Measurements from ENCODE around the gene CLRN3. TPM values are rescaled to one million over a fixed set of nuclear protein-coding genes. Genes with fewer than 3 reads are reported as not detected.

The CLRN3 gene
- polyA plus RNA-seq, 3 donors: 18.4 to 22.8 (median 21.4) TPM

- no peak for DNase-seq (ENCODE audit: low read depth in 3 of 3, low spot score in 2 of 3)
Measured at GRCh38 chr10:127904311-127905000, 11.7 kb upstream of the CLRN3 start.

- no peak for DNase-seq (ENCODE audit: low read depth in 3 of 3, low spot score in 2 of 3)
Measured at GRCh38 chr10:127903789-127904188, 11.0 kb upstream of the CLRN3 start.

GRCh38 chr10:127899766-127900387 is 7.1 kb upstream of the CLRN3 start:
- DNase-seq (ENCODE audit: low read depth in 3 of 3, low spot score in 2 of 3): no peak

GRCh38 chr10:127897177-127897576 is 4.4 kb upstream of the CLRN3 start:
- DNase-seq (ENCODE audit: low read depth in 3 of 3, low spot score in 2 of 3): no peak

GRCh38 chr10:127896590-127896989 is 3.8 kb upstream of the CLRN3 start:
- no peak for DNase-seq (ENCODE audit: low read depth in 3 of 3, low spot score in 2 of 3)

- DNase-seq (ENCODE audit: low read depth in 3 of 3, low spot score in 2 of 3): no peak
Measured at GRCh38 chr10:127894146-127894545, 1.4 kb upstream of the CLRN3 start.

GRCh38 chr10:127890832-127891334 is 1.9 kb downstream of the CLRN3 start:
- DNase-seq (ENCODE audit: low read depth in 3 of 3, low spot score in 2 of 3): no peak

- no peak for DNase-seq (ENCODE audit: low read depth in 3 of 3, low spot score in 2 of 3)
Measured at GRCh38 chr10:127890216-127890615, 2.5 kb downstream of the CLRN3 start.

GRCh38 chr10:127889605-127890195 is 3.0 kb downstream of the CLRN3 start:
- DNase-seq (ENCODE audit: low read depth in 3 of 3, low spot score in 2 of 3): no peak

- DNase-seq (ENCODE audit: low read depth in 3 of 3, low spot score in 2 of 3): no peak
Measured at GRCh38 chr10:127888521-127889312, 4.0 kb downstream of the CLRN3 start.

- DNase-seq (ENCODE audit: low read depth in 3 of 3, low spot score in 2 of 3): no peak
Measured at GRCh38 chr10:127887541-127888415, 5.0 kb downstream of the CLRN3 start.

GRCh38 chr10:127886371-127887051 is 6.2 kb downstream of the CLRN3 start:
- no peak for DNase-seq (ENCODE audit: low read depth in 3 of 3, low spot score in 2 of 3)

GRCh38 chr10:127884501-127884900 is 8.2 kb downstream of the CLRN3 start:
- no peak for DNase-seq (ENCODE audit: low read depth in 3 of 3, low spot score in 2 of 3)

- no peak for DNase-seq (ENCODE audit: low read depth in 3 of 3, low spot score in 2 of 3)
Measured at GRCh38 chr10:127883516-127883915, 9.2 kb downstream of the CLRN3 start.

GRCh38 chr10:127882801-127883459 is 9.8 kb downstream of the CLRN3 start:
- DNase-seq (ENCODE audit: low read depth in 3 of 3, low spot score in 2 of 3): no peak

- DNase-seq (ENCODE audit: low read depth in 3 of 3, low spot score in 2 of 3): no peak
Measured at GRCh38 chr10:127882391-127882790, 10.3 kb downstream of the CLRN3 start.

- DNase-seq (ENCODE audit: low read depth in 3 of 3, low spot score in 2 of 3): no peak
Measured at GRCh38 chr10:127881262-127881661, 11.5 kb downstream of the CLRN3 start.

- DNase-seq (ENCODE audit: low read depth in 3 of 3, low spot score in 2 of 3): no peak
Measured at GRCh38 chr10:127880557-127880956, 12.2 kb downstream of the CLRN3 start.

GRCh38 chr10:127878475-127879055 is 14.2 kb downstream of the CLRN3 start:
- DNase-seq (ENCODE audit: low read depth in 3 of 3, low spot score in 2 of 3): no peak
